ENCODE data around the gene C6. TPM values are rescaled to one million over a fixed set of nuclear protein-coding genes. Genes with fewer than 3 reads are reported as not detected.

The C6 gene
- total and polyA plus RNA-seq, 7 donors: 0.41 to 5.3 (median 1.9) TPM

DNA sequence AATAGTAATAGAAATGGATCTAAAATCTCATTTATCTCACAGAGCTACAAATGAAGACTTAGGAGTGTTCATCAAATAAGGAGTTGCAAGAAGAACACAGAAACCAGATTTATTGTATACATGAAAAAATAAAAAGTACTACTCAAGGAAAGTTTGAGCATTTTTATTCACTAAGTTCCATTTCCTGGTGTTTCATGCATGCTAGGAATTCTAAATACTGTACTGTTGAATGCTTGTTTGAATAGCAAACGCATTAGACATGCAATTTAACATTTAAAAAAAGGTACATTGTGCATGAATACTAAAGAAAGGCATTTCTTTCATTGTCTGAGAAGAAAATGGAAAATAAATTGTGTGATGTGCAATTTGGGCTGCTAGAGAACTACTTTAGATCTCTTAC lies 52.1 kb downstream of the C6 start:
- Histone ChIP-seq H3K36me3 (no peaks in the 10 kb centered on the region), H3K4me1 (no peaks in the 10 kb centered on the region), H3K9me3 (no peaks in the 10 kb centered on the region), H3K4me3 (no peak overlapping the region), H3K27me3 (no peaks in the 10 kb centered on the region), H3K27ac (no peak overlapping the region)
- no peak for DNase-seq
- no peak for TF ChIP-seq CTCF (IDR thresholded peaks at IDR 0.05)
- TF ChIP-seq EP300 (IDR thresholded peaks at IDR 0.05): no peak
- no peak for TF ChIP-seq POLR2A (IDR thresholded peaks at IDR 0.05)
- no peak for TF ChIP-seq POLR2AphosphoS5 (IDR thresholded peaks at IDR 0.05)
- 64 to 86% methylated on average over 1 of the region's 1 CpG for WGBS, 2 donors
- intact Hi-C loops (cut with DNase I): no loop called here

DNA sequence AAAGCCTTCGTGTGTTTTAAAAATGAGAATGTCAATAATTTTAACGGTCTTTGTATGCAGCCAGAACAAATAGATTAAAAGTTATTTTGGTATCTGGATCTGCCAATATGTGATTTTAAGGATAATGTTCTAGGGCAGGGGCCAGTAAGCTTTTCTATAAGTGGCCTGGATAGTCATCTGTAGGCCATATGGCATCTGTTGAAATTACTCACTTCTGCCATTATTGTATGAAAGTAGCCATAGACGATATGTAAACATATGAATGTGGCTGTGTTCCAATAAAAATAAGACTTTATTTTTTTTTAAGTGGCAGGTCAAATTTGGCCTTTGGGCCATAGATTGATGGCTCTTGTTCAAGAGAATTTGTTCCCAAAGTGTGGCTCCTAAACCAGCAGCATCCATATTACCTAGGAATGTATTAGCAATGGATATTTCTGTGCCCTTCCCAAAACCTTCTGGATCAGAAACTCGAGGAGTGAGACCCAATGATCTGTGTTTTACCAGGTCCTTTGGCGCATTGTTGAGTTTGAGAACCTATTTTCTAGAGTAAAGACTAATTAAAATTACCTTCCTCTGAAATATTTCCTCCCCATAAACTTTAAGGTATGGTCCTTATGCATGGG lies 55.9 kb downstream of the C6 start:
- intact Hi-C loops (cut with DNase I): no loop called here
- TF ChIP-seq EP300 (IDR thresholded peaks at IDR 0.05) (no peak), POLR2AphosphoS5 (IDR thresholded peaks at IDR 0.05) (no peak), CTCF (IDR thresholded peaks at IDR 0.05) (no peak), POLR2A (IDR thresholded peaks at IDR 0.05) (no peak)
- no peaks in the 10 kb centered on the region for H3K9me3 ChIP-seq
- no peaks in the 10 kb centered on the region for H3K27me3 ChIP-seq
- DNase-seq: no peak
- no peak overlapping the region for H3K4me3 ChIP-seq
- H3K27ac ChIP-seq: no peak overlapping the region
- WGBS, 2 donors: 58 to 73% methylated on average over 5 of the region's 5 CpGs
- no peaks in the 10 kb centered on the region for H3K36me3 ChIP-seq
- no peaks in the 10 kb centered on the region for H3K4me1 ChIP-seq

GRCh38 chr5:41156739-41157138 lies 56.6 kb downstream of the C6 start:
- DNase-seq: no peak
- Histone ChIP-seq H3K4me1 (no peaks in the 10 kb centered on the region), H3K27me3 (no peaks in the 10 kb centered on the region), H3K9me3 (no peaks in the 10 kb centered on the region), H3K27ac (no peak overlapping the region), H3K36me3 (no peaks in the 10 kb centered on the region), H3K4me3 (no peak overlapping the region)
- intact Hi-C loops (cut with DNase I): no loop called here
- TF ChIP-seq CTCF (IDR thresholded peaks at IDR 0.05) (no peak), POLR2A (IDR thresholded peaks at IDR 0.05) (no peak), EP300 (IDR thresholded peaks at IDR 0.05) (no peak), POLR2AphosphoS5 (IDR thresholded peaks at IDR 0.05) (no peak)

DNA sequence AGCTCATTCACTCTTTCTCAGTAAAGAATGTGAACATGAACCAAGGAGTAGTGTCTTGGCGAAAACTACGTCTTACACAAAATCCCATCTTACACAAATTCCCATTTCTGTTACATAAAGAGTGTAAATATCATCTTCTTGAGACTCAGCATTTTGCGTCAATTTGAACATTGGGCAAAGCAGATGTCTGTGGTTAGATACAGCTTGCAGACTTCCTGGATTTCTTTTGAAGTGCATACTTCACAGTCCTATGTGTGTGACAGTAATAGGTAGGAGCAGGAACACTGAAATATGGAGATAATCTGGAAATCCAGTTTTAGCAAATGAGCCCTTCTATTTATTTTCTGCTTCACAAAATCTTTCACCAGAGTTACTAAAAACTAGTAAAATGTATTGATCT lies 58.8 kb downstream of the C6 start:
- H3K27ac ChIP-seq: no peak overlapping the region
- H3K9me3 ChIP-seq: no peaks in the 10 kb centered on the region
- no peaks in the 10 kb centered on the region for H3K36me3 ChIP-seq
- H3K27me3 ChIP-seq: no peaks in the 10 kb centered on the region
- H3K4me3 ChIP-seq: no peak overlapping the region
- intact Hi-C loops (cut with DNase I): no loop called here
- H3K4me1 ChIP-seq: no peaks in the 10 kb centered on the region
- no peak for TF ChIP-seq POLR2A (IDR thresholded peaks at IDR 0.05)
- TF ChIP-seq EP300 (IDR thresholded peaks at IDR 0.05): no peak
- no peak for TF ChIP-seq CTCF (IDR thresholded peaks at IDR 0.05)
- TF ChIP-seq POLR2AphosphoS5 (IDR thresholded peaks at IDR 0.05): no peak
- no peak for DNase-seq
- WGBS, 2 donors: 81 to 92% methylated on average over 3 of the region's 3 CpGs

- Histone ChIP-seq H3K4me1 (no peaks in the 10 kb centered on the region), H3K27ac (no peak overlapping the region), H3K27me3 (no peaks in the 10 kb centered on the region), H3K9me3 (no peaks in the 10 kb centered on the region), H3K4me3 (no peak overlapping the region), H3K36me3 (no peaks in the 10 kb centered on the region)
- intact Hi-C loops (cut with DNase I): no loop called here
- 87 to 95% methylated on average over 4 of the region's 4 CpGs for WGBS, 2 donors
- no peak for DNase-seq
- TF ChIP-seq CTCF (IDR thresholded peaks at IDR 0.05): no peak
Measured at GRCh38 chr5:41151564-41151963, 61.8 kb downstream of the C6 start.

Data from sigmoid colon (tissue), 7 donors.